Measurements from ENCODE around the gene COL21A1. TPM values are rescaled to one million over a fixed set of nuclear protein-coding genes. Genes with fewer than 3 reads are reported as not detected.

The COL21A1 gene
- total RNA-seq, 1 donor from 2014 or later, result 1.3 TPM

DNA sequence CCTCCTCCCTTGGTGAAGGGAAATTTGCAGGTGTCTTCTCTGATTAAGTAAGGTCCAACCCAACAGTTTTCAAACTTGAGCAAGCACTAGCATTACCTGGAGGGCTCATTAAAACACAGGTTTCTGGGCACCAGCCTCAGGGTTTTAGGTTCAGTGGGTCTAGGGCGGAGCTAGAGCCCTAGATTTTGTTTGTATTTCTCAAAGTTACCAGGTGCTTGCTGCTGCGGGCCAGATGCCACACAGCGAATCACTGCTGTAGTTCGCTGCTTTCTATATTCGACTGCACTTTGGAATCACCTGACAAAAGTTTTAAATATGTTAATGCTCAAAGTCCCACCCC, 869 bp downstream of the COL21A1 start:
- no peak for DNase-seq (ENCODE audit: low spot score)

DNA sequence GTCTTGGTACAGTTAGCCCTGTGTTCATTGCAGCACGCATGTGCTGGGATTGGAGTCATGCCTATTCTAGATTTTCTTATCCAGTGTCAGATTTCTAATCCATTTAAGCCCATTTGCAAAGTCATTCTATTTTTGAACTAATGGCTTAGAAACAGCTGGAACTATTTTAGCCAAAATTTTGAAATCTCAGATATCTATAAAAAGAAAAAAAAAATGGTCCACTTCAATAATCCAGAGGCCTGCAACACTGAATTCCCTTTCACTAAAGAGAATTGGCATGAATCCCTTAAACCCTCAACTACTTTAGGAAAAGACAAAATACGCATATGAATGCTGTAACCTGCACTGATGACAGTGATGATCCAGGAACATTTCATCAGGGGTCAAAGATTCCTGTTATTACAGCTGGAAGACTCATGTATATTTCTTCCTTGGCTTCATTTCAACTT, 1.5 kb downstream of the COL21A1 start:
- no peak for DNase-seq (ENCODE audit: low spot score)

DNA sequence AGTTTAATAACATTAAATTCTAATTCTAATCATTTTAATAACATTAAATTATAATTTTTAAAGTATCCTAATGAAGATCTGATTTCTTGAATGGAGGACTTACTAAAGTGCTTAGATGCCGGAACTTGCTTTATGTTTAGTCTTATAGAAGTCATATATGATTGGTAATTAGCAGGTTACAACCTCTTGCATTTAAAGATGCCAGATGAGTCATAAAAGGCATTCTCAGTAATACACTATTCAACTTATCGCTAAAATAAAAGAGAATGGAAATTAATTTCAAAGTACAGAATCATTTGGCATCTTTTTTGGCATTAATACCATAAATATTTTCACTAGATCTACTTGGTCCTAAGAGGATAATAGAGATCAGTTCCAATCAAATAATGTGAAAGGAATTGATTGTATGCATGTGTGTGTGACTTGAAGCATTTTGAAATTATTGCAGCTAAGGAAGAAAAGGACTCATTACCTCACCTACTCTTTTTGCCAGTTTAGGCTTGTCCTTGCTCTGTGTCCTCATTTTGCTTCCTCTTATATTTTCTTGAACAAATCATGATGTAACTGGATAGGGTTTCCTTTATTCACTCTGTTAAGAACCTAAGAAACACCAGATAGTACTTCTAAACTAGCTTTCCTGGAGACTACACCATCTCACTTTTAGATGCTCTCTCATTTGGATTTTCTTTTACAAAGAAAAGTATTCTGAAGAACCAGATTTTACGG, 2.7 kb downstream of the COL21A1 start:
- DNase-seq (ENCODE audit: low spot score), result no peak

DNA sequence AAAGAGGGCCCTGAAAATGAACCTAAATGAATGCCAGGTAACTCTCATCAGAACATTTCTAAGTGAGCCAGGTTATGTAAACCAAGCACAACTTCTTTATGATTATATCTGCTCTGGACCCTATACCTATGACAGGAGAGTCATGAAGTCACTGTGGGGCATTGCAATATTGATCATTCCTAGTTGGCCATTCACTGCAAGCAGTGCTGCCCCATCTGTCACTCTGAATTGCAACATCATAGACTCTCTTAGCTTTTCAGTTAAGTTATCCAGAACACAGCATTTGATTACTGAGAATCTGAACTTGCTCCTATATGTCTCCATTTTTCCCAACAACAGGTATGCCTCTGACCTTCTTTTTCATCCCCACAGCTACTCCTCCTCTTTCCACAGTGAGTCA, 3.3 kb downstream of the COL21A1 start:
- no peak for DNase-seq (ENCODE audit: low spot score)

DNA sequence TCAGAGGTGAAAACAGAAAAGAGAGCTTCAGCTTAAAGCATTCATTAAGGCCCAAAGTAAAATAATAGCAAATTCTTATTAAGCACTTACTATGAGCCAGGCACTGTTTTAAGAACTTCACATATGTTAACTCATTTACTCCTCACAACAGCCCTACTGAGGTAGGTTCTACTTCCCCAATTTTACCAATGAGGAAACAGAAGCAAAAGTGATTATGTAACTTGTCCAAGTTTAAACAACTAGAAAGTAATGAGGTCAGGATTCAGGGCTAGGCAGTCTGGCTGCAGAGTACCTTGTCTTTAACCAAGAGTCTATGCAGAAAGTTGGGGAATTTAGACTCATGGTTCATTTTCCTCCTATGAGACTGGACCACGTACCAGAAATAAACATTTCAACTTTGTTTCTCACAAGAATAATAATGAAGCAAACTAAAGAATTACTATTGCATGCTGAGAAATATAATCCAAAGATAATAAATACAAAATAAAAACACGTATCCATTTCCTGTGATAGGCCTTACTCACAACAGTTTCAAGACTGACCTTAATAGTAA, 3.8 kb downstream of the COL21A1 start:
- DNase-seq (ENCODE audit: low spot score), result no peak

DNA sequence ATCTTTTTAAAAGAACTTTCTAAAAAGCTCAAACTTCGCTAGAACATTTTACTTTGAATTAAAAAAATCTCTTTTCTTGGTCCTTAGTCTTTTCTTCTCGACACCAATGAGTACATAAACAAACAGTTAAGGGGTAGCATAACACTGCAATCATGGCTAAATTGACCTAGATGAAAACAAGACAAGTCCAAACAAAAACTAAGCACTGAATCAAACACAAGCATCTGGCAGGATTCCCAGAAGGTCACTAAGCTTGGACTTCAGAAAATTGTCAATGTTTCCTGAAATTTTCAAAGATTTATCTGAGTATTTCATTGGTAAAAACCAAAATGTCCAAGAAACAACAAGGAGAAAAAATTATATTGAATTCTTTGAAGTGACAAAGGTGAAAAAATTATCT, 5.0 kb downstream of the COL21A1 start:
- DNase-seq (ENCODE audit: low spot score), result no peak

DNA sequence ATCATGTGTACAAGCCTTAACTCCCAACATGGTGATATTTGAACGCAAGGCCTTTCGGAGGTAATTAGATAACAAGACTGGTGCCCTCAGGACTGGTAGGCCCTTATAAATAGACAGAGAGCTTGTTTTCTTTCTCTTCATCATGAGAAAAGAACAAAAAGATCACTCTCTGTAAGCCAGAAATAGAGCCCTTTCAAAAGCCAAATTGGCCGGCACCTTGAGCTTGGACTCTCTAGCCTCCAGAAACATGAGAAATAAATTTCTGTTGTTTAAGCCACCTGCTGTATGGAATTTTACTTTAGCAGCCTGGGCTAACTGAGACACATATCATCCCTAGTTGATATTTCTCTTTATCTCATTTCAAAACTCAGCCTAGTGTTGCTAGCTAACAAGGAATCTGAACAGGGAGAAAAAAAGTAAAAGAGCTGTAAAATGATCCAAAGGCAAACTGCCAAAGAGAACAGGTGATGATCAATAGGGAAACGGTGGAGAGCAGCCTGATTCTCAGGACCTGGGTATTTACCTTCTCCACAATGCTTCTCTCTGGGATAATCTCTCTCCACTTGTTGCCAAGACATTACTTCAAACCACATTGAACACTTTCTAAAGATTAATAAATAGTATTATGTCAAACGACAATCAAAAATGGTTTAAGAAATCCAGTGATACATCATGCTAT, 6.1 kb downstream of the COL21A1 start:
- DNase-seq (ENCODE audit: low spot score), result no peak

DNA sequence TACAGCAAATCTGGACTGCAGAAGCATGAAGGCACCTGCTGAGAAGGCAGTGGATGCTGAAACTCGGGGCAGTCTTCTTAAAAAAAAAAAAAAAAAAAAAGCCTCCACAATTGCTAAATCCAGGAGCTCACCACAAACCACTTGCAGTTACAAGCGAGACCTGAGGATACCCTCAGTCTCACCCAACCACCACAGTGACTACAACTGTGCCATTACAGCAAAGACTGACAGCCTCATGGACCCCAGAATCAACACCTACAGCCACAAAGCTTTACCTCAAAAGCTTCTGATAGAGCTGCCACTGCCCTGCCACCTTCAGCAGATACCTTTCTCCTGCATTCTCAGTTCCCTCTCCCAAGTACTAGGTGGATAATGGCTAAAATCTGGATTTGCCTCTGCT, 9.0 kb downstream of the COL21A1 start:
- no peak for DNase-seq (ENCODE audit: low spot score)

DNA sequence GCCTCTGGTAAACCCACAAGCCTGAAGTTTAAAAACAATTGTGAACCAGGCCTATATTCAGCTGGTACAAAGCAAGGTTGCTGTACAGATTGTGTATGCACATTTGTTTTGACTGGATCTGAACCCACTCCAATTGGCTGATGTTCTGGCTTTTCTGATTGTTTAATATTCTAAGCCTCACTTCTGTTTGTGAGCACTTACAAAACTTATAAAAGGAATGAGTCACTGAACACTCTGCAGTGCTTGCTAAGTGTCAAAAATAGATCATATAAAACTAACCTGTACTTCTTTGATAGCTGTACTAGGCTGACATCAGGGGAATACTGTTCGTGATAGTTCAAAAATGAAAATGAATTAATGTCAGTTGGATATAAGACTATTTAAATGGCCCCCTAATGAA, 12.1 kb downstream of the COL21A1 start:
- DNase-seq (ENCODE audit: low spot score), result no peak

DNA sequence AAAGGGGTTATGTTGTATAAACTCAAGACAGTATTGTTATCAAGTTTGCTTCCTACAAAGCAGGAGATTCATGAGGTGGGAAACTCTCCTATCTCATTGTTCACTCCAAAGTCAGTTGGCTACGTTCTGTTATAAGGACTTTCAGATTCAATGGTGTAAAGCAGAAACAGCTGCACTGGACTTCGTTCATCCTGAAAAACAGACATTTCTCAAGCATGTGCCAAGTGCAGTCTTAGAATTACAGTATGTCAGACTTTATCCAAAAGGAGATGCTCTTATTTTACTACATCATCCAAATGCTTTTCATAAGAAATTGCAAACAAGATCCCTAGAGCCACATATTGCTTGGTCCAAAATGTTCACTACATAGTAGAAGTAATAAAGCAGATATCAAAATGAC, 14.9 kb downstream of the COL21A1 start:
- no peak for DNase-seq (ENCODE audit: low spot score)

DNA sequence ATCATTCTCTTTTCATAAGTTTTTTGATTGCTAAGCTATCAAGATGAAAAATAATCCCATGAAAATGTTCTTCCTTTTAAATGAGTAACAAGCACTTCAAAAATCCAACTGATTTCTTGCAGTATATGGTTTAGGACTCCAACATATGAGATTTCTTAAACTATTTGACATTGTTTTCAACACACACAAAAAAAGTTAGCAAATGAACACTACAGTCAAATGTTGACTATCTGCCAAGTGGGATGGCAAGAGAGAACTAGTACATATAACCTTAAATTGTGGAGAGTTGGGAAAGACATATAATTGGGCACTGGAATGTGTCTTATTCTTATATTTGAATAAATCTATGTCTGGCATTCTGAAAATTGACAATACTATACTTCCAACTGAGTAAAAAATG, 15.6 kb downstream of the COL21A1 start:
- no peak for DNase-seq (ENCODE audit: low spot score)

DNA sequence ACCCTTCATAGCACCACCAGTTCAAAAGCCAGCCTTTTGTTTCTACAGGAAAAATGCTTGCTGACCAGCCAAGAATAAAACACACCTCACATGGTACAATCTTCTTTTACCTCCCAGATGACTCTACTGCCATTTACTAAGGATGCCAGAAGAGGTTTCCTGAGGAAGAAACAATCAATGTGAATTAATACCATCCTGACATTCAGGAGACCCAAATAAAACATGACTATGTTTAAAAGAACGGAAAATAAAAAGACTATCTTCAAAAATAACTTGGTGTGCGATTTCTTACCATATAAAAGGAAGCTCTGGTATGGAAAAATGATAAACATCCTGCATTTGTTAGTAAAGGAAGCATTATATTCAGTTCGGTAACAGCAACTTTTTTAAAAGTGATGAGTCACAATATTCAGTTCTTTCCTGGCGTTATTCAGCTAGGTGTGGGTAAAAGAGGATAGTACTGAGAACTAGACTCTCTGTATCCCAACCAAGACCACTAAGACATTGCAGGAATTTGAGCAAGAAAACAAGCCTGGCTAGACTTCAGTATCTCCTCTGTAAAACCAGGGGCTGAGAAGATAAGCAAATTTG, 16.3 kb downstream of the COL21A1 start:
- DNase-seq (ENCODE audit: low spot score), result no peak

DNA sequence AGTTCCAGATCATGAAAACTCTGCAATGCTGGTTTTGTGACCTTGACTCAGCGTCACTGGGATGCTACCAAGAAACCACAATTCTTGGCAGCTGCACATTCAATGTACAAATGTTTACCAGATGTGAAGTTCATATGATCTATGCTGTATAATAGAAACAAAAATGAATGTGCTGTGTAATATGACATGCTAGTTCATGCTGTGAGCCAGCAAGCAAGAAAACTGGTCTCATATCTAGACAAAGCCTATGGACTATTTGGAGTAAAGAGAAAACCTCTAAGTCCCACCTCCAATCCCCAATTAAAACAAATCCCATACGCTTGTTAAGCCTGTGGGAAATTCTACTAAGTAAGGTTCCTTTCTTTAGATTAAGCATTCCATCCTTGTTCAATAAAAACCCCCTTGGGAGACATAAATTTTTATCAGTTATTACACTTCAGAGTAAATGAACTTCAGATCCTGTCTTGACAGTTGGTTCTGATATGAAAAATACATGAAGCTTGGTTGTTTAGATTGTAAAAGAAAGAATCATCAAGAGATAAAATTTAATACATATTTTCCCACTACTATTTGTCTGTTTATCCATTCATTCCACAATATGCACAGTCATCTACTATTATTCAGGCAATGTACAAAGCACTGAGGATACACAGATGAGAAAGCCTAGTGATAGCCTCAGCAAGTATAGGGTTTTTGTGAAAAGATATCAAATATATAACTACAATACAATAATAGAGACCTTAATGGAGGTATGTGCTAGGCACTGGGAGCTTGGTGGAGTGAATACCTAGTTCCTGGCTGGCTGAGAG, 20.1 kb downstream of the COL21A1 start:
- DNase-seq (ENCODE audit: low spot score), result no peak

DNA sequence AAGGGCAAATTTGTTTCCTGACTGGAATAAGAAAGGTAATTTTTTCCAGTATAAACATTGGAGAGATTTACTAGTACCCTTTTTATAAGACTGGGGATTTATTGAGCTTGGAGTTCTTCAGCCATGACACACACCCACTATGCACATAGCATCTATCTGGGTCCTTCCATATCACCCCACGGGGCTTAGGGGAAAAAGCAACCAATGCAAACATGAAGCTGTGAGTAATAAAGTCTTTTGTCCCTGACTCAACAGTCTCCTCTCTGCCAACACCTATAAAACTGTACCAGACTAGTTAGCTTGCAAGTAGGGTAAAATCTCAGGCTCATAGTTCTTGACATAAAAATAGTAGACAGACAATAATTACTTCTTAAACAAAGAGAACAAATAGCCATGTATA, 23.4 kb downstream of the COL21A1 start:
- DNase-seq (ENCODE audit: low spot score), result no peak

DNA sequence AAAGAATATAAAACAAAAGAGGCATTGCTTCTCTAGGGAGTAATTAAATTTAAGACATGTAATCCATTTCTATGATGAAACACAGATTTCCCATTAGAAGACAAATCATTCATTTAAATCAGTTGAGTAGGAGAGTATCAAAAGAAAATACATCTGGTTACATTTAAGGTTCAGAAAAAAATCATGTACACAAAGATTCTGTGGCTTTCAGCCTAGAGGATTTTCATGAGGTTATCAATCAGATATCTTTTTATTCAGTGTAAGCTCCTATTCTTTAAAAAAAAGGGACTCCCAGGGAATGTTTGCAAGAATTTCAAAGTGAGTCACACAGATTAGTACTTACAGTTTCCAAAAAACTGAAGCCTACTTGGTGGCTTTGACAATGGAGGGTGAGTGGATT, 24.9 kb downstream of the COL21A1 start:
- no peak for DNase-seq (ENCODE audit: low spot score)

DNA sequence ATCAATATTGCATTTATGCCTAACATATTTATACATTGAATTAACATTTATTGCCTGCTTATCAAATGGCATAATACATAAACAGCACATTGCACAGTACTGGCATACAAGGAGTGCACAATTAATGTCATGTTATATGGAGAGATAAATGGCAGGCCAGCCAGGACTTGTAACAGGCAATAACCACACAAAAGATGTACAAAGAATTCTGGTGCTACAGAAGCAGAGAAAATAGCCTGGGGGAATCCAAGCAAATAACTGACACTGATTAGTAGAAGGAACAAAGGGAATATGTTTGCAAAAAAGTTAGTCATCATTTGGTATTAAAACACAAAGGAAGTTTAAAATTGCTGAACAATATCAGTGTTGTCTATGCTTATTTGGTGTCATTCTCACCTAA, 27.3 kb downstream of the COL21A1 start:
- DNase-seq (ENCODE audit: low spot score), result no peak

DNA sequence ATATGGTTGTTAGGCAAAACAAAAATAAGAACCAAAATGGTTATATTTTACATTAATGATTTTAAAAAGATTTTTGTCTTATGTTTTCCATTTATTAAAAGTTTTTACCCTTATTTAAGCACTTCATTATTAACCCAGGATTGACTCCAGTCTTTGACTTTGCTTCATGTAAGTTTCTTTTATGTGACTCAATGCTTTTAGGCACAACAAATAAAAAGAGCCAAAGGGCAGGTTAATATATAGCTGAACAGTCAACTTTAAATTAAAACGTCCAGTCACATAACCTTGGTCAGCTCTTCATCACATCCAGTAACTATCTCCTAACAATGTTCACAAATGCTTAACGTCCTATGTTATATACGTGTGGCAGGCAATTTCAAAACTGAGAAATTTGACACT, 32.7 kb downstream of the COL21A1 start:
- DNase-seq (ENCODE audit: low spot score), result no peak

DNA sequence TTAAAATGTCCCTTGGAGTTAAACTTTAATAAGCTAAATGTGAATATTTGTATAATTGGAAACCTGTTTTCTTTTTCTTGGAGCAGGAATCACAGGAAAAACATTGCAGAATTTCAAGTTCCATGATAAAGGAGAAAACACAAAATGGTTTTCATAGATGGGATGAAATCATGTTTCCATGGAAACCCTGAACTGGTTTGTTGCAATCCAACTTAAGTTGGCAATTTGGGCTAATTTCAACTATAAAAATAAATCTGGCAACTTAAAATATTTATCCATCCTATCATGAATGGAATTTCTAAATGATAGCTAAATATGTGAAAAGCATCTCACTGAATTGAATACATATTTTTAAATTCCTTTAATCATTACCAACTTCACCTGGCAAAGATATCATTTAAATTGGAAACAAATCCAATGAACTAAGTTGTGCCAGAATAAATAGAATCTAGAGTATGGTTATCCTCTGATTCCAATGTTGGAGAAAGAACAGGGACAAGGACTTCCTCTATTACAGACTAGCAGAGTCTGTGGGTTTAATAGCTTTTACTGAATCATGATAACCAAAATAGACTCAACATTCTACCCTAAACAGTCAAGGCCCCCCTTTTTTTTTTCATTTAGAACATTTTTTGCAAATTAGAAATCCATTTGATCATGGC, 33.2 kb downstream of the COL21A1 start:
- DNase-seq (ENCODE audit: low spot score), result no peak

DNA sequence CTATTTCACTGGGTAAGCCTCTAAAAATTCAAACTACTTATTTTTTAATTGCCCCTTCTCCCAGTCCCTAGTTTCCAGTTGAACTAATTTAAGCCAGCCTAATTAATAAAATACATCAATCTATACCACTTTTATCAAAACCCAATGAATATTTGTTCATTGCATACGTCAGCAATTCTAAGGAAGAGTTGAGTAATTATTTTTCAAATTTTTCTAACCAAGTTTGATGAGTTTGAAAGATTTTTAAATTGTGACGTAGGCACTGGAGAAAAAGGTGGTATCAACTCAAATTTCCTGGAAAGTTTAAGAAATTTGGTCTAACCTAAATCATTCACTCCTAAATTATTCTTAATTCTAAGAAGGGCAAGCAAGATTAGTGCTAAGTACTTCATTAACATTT, 35.7 kb downstream of the COL21A1 start:
- DNase-seq (ENCODE audit: low spot score), result no peak

DNA sequence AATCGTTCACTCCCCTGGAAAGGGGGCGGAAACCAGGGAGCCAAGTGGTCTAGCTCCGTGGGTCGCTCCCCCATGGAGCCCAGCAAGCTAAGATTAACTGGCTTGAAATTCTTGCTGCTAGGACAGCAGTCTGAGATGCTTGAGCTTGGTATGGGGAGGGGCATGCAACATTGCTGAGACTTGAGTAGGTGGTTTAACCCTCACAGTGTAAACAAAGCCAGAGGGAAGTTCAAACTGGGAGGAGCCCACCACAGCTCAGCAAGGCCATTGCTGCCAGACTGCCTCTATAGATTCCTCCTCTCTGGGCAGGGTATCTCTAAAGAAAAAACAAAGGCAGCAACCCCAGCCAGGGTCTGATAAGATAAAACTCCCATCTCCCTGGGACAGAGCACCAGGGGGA, 43.2 kb downstream of the COL21A1 start:
- no peak for DNase-seq (ENCODE audit: low spot score)

DNA sequence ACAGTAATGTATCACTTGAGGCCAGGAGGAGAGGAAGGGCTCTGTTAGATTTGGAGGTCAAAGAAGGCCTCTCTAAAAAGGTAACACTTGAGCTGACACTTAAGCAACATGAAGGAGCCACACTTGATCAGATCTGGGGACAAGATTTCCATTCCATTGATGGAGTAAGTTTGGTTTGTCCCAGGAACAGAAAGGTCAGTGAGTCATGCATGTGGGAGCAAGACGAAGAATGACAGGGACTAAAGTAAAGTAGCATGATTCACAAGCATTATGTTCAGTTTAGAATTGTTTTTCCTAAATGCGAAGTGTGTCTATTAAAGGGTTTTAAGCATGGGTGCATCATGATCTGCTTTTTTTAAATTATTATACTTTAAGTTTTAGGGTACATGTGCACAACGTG, 47.4 kb downstream of the COL21A1 start:
- DNase-seq (ENCODE audit: low spot score), result no peak
